ENCODE measurements around the gene NPY4R.
A peak's percentile ranks its signal among the peaks of the same experiment; 100 is the strongest.
"Not testable (repeated sequence)": the region's sequence is repeated elsewhere in the genome, so short reads cannot be mapped to it uniquely, and the experiment has no call there.

NPY4R gene

DNA sequence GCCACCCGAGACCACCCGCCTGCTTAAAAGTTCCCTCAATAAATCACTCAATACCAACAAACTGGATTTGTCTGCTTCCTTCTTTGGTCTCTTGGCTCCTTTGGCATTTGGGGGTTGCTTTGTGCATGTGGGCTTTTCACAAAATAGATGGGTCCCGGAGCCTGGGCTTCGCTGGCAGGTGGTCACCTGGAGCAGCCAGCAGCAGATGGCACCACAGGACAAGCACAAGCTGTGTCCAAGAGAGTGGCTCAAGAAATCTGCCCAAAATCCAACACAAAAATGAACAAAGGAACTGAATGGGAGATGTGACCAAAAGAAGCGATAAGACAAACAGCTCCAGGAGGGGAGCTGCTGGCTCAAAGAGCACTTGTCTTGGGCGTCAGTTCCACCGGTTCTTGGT is 6.2 kb downstream of the NPY4R start:
- H3K4me3 ChIP-seq (ENCODE audit: severe bottlenecking); DNase-seq (ENCODE audit: low spot score); H3K4me1 ChIP-seq (ENCODE audit: insufficient read depth, poor library complexity, severe bottlenecking); ATAC-seq (ENCODE audit: low read depth); H3K27me3 ChIP-seq (ENCODE audit: insufficient read depth, poor library complexity, severe bottlenecking); H3K9me3 ChIP-seq (ENCODE audit: severe bottlenecking); H3K36me3 ChIP-seq (ENCODE audit: low read depth); H3K27ac ChIP-seq (ENCODE audit: poor library complexity, severe bottlenecking): not testable (repeated sequence)

DNA sequence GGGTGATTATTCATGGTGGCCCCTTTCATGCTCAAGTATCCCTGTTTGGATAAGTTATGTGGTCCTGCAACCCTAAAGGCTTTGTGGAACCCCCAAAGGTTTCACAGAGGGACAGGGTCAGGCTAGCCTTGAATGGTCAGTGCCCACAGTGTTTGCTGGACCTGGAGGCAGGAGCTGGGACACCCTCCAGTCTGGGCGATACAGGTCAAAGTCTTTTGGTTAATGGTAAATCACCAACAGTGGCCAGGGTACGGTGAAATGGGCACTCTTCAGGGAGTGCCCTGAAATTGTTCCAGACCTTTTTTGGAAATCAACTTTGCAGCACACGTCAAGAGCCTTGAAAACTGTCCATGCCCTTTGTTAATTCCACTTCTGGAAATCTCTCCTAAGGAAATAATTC is 8.7 kb downstream of the NPY4R start:
- DNase-seq (ENCODE audit: low spot score); H3K27ac ChIP-seq (ENCODE audit: poor library complexity, severe bottlenecking); H3K9me3 ChIP-seq (ENCODE audit: severe bottlenecking); ATAC-seq (ENCODE audit: low read depth); H3K27me3 ChIP-seq (ENCODE audit: insufficient read depth, poor library complexity, severe bottlenecking); H3K4me1 ChIP-seq (ENCODE audit: insufficient read depth, poor library complexity, severe bottlenecking); H3K4me3 ChIP-seq (ENCODE audit: severe bottlenecking); H3K36me3 ChIP-seq (ENCODE audit: low read depth): not testable (repeated sequence)

GRCh38 chr10:46455992-46456391 is 9.8 kb downstream of the NPY4R start:
- not testable (repeated sequence) for DNase-seq (ENCODE audit: low spot score); H3K27ac ChIP-seq (ENCODE audit: poor library complexity, severe bottlenecking); H3K9me3 ChIP-seq (ENCODE audit: severe bottlenecking); H3K36me3 ChIP-seq (ENCODE audit: low read depth); ATAC-seq (ENCODE audit: low read depth); H3K4me3 ChIP-seq (ENCODE audit: severe bottlenecking); H3K27me3 ChIP-seq (ENCODE audit: insufficient read depth, poor library complexity, severe bottlenecking); H3K4me1 ChIP-seq (ENCODE audit: insufficient read depth, poor library complexity, severe bottlenecking)

GRCh38 chr10:46451365-46451764 is 14.4 kb downstream of the NPY4R start:
- not testable (repeated sequence) for H3K27me3 ChIP-seq (ENCODE audit: insufficient read depth, poor library complexity, severe bottlenecking); H3K36me3 ChIP-seq (ENCODE audit: low read depth); DNase-seq (ENCODE audit: low spot score); H3K9me3 ChIP-seq (ENCODE audit: severe bottlenecking); H3K4me1 ChIP-seq (ENCODE audit: insufficient read depth, poor library complexity, severe bottlenecking); H3K4me3 ChIP-seq (ENCODE audit: severe bottlenecking); H3K27ac ChIP-seq (ENCODE audit: poor library complexity, severe bottlenecking)
- ATAC-seq (ENCODE audit: low read depth) = peak; percentile 45; the same call in 1 of the 3 replicates

- H3K4me1 ChIP-seq (ENCODE audit: insufficient read depth, poor library complexity, severe bottlenecking); H3K9me3 ChIP-seq (ENCODE audit: severe bottlenecking); DNase-seq (ENCODE audit: low spot score); H3K27ac ChIP-seq (ENCODE audit: poor library complexity, severe bottlenecking); ATAC-seq (ENCODE audit: low read depth); H3K36me3 ChIP-seq (ENCODE audit: low read depth); H3K27me3 ChIP-seq (ENCODE audit: insufficient read depth, poor library complexity, severe bottlenecking); H3K4me3 ChIP-seq (ENCODE audit: severe bottlenecking): not testable (repeated sequence)
Observed at GRCh38 chr10:46450829-46451228, 14.9 kb downstream of the NPY4R start.

- H3K4me3 ChIP-seq (ENCODE audit: severe bottlenecking); DNase-seq (ENCODE audit: low spot score); H3K36me3 ChIP-seq (ENCODE audit: low read depth); H3K4me1 ChIP-seq (ENCODE audit: insufficient read depth, poor library complexity, severe bottlenecking); ATAC-seq (ENCODE audit: low read depth); H3K27ac ChIP-seq (ENCODE audit: poor library complexity, severe bottlenecking); H3K9me3 ChIP-seq (ENCODE audit: severe bottlenecking); H3K27me3 ChIP-seq (ENCODE audit: insufficient read depth, poor library complexity, severe bottlenecking): not testable (repeated sequence)
Observed at GRCh38 chr10:46447439-46447838, 18.3 kb downstream of the NPY4R start.

DNA sequence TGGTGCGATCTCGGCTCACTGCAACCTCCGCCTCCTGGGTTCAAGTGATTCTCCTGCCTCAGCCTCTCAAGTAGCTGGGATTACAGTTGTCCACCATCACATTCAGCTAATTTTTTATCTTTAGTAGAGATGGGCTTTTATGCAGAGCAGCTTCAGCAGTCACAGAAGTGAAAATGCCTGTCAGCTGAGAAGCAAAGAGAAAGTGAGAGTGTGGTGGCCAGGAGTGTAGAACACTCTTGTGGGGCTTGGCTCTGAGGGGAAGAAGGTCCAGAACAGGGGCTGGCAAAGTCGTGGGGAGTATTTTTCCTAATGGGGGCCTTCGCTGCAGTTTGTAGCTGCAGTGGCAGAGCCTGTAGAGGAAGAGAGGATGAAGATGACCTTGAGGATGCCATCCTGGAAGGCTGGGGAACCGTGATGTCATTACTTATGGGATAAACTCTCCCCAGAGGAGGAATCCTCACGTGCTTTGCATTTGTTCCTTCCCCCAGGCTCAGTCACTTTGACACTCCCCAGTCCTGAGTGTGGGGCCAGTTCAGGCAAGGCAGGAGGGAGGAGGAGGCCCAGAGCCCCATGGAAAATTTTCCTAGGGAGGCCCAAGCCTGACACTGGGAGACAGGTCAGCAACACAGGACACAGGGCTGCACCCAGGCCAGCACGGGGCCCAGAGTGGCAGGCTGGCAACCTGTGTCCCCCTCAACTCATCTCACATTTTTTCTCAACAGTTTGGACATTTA is 20.2 kb downstream of the NPY4R start:
- H3K36me3 ChIP-seq (ENCODE audit: low read depth); H3K27me3 ChIP-seq (ENCODE audit: insufficient read depth, poor library complexity, severe bottlenecking); H3K4me3 ChIP-seq (ENCODE audit: severe bottlenecking); DNase-seq (ENCODE audit: low spot score); ATAC-seq (ENCODE audit: low read depth); H3K27ac ChIP-seq (ENCODE audit: poor library complexity, severe bottlenecking); H3K9me3 ChIP-seq (ENCODE audit: severe bottlenecking); H3K4me1 ChIP-seq (ENCODE audit: insufficient read depth, poor library complexity, severe bottlenecking): not testable (repeated sequence)

DNA sequence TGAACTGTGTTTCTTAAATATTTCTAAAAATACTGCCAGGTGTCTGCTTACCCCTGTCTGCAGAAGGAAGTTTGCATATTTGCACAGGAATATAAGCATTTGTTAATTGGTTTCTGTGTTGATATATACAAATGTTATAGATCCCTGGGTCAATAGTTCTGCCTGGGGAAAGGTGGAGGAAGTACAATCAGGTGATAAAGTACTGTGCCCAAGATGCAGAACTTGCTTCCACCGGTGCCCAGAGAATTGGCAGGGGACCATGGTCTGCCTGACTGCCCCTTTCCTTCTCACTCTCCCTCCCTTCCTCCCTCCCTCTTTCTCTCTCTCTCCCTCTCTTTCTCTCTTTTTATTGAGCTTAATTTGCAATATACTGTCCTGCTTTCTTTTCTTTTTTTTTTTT is 22.3 kb downstream of the NPY4R start:
- not testable (repeated sequence) for H3K4me1 ChIP-seq (ENCODE audit: insufficient read depth, poor library complexity, severe bottlenecking); H3K9me3 ChIP-seq (ENCODE audit: severe bottlenecking); DNase-seq (ENCODE audit: low spot score); ATAC-seq (ENCODE audit: low read depth); H3K27me3 ChIP-seq (ENCODE audit: insufficient read depth, poor library complexity, severe bottlenecking); H3K36me3 ChIP-seq (ENCODE audit: low read depth); H3K27ac ChIP-seq (ENCODE audit: poor library complexity, severe bottlenecking); H3K4me3 ChIP-seq (ENCODE audit: severe bottlenecking)

DNA sequence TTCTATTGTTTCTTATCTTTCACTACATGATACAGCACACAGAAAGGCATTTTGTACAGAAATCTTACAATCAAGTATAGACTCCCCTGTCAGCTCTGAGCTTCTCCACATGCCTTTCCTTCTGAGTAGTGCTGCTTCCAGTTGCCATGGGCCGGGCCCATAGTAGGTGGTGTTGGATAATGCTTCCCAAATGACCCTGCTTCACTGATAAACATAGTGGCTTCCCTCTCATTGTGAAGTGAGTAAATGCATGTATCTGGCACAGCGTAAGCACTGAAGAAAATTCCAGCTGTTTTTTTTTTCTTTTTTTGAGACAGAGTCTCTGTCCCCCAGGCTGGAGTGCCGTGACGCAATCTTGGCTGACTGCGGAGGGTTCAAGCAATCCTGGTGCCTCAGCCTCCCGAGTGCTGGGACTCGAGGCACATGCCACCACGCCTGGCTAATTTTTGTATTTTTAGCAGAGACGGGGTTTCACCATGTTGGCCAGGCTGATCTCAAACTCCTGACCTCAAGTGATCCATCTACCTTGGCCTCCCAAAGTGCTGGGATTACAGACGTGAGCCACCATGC is 23.0 kb downstream of the NPY4R start:
- not testable (repeated sequence) for H3K4me3 ChIP-seq (ENCODE audit: severe bottlenecking); H3K4me1 ChIP-seq (ENCODE audit: insufficient read depth, poor library complexity, severe bottlenecking); DNase-seq (ENCODE audit: low spot score); ATAC-seq (ENCODE audit: low read depth); H3K27me3 ChIP-seq (ENCODE audit: insufficient read depth, poor library complexity, severe bottlenecking); H3K36me3 ChIP-seq (ENCODE audit: low read depth); H3K27ac ChIP-seq (ENCODE audit: poor library complexity, severe bottlenecking); H3K9me3 ChIP-seq (ENCODE audit: severe bottlenecking)

GRCh38 chr10:46441837-46442278 is 23.9 kb downstream of the NPY4R start:
- H3K36me3 ChIP-seq (ENCODE audit: low read depth); DNase-seq (ENCODE audit: low spot score); H3K27me3 ChIP-seq (ENCODE audit: insufficient read depth, poor library complexity, severe bottlenecking); H3K9me3 ChIP-seq (ENCODE audit: severe bottlenecking); H3K27ac ChIP-seq (ENCODE audit: poor library complexity, severe bottlenecking); H3K4me1 ChIP-seq (ENCODE audit: insufficient read depth, poor library complexity, severe bottlenecking); H3K4me3 ChIP-seq (ENCODE audit: severe bottlenecking): not testable (repeated sequence)
- ATAC-seq (ENCODE audit: low read depth) = peak; percentile 72

DNA sequence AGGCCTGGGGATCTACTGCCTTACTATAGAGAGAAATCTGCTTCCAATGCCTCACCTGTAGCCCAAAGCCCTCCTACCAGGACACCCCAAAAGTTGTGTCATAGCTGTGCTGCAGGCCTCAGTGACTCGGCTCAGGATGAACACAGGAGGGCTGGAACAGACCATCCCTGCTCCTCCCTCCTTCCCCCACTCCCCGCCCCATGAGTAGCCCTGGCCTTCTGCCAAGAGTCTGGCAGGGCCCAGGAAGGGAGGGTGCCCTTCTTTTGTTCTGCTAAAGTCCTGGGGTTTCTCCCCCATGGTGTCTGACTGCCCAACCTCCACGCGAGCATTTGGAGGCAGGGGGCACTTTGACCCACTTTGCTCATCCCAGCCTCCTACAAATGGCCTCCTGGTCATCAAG is 24.8 kb downstream of the NPY4R start:
- not testable (repeated sequence) for H3K4me1 ChIP-seq (ENCODE audit: insufficient read depth, poor library complexity, severe bottlenecking); H3K36me3 ChIP-seq (ENCODE audit: low read depth); H3K4me3 ChIP-seq (ENCODE audit: severe bottlenecking); H3K27me3 ChIP-seq (ENCODE audit: insufficient read depth, poor library complexity, severe bottlenecking); H3K27ac ChIP-seq (ENCODE audit: poor library complexity, severe bottlenecking); DNase-seq (ENCODE audit: low spot score); H3K9me3 ChIP-seq (ENCODE audit: severe bottlenecking)
- ATAC-seq (ENCODE audit: low read depth) = peak; percentile 80

DNA sequence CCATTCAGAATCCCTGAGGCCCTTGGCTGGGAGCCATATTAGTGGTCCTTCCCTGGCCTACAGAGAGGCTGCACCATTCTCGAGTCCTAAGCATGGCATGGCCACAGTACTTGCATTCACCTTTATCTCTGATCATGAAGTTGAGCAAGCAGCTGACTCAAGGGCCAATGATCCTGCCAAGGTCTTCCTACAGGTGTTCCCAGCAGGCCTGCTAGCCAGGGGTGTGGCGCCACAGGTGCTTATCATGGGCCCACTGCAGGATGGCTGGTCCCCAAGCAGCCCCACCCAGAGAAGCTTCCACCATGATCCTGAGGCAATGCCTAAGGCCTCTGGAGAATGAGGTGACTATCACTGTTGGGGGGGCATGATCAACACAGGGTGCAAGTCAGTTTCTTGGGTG is 42.2 kb downstream of the NPY4R start:
- not testable (repeated sequence) for DNase-seq (ENCODE audit: low spot score); H3K27me3 ChIP-seq (ENCODE audit: insufficient read depth, poor library complexity, severe bottlenecking); H3K4me3 ChIP-seq (ENCODE audit: severe bottlenecking); H3K9me3 ChIP-seq (ENCODE audit: severe bottlenecking); H3K27ac ChIP-seq (ENCODE audit: poor library complexity, severe bottlenecking); H3K4me1 ChIP-seq (ENCODE audit: insufficient read depth, poor library complexity, severe bottlenecking); H3K36me3 ChIP-seq (ENCODE audit: low read depth)
- peak; percentile 28; the same call in 1 of the 3 replicates for ATAC-seq (ENCODE audit: low read depth)
